ENCODE data around the gene SAMSN1.

- TF ChIP-seq CTCF (IDR thresholded peaks at IDR 0.05; ENCODE audit: low read depth, low read length) (no peak), POLR2A (IDR thresholded peaks at IDR 0.05; ENCODE audit: extremely low read depth, insufficient read length) (no peak), MAX (IDR thresholded peaks at IDR 0.05; ENCODE audit: low read depth, low read length) (no peak), MYC (IDR thresholded peaks at IDR 0.05; ENCODE audit: low read depth, low read length) (no peak)
Observed at GRCh38 chr21:14554948-14555347, 8.8 kb upstream of the SAMSN1 start.

Data from NB4 (cell line).